Left colon (tissue), 2 donors: ENCODE data around the gene MX1. TPM values are rescaled to one million over a fixed set of nuclear protein-coding genes. Genes with fewer than 3 reads are reported as not detected.
"Not testable (repeated sequence)": the region's sequence is repeated elsewhere in the genome, so short reads cannot be mapped to it uniquely, and the experiment has no call there.

Experiments
- ATAC-seq: fragments of 200-7000 bp; cut with Tn5 transposase; one replicate; pipeline ENCODE4 v1.9.1; 2020; ENCODE audit warnings: mild to moderate bottlenecking, moderate library complexity
- DNase-seq, 2 donors: peaks; one replicate each; pipeline ENCODE4 v3.0.0-alpha.2; 2020
- intact Hi-C, 2 donors: fragments of 100-400 bp; cut with DNase I in 1 of 2; cut with micrococcal nuclease in 1 of 2; formaldehyde crosslinking; loops; one replicate each; pipeline versions ENCODE4 v1.11.2 to v1.14.0; 2022; cut with DNase I, micrococcal nuclease
- total RNA-seq, 2 donors: library from RNA; stranded (reverse); fragmentation: NEBNext Ultra II Directional; extraction: Animal tissue kit (Norgen Biotek cat#: 25700); gene quantifications; one replicate each; pipeline ENCODE4 v1.2.1, GENCODE V29; 2021
- donor health status: DM: no; HTN: no; CAD: no.
- donor health status: DM: yes; HTN: yes; CAD: no.

The MX1 gene
- total RNA-seq, 2 donors from 2014 or later = 36.4 to 91.7 TPM

DNA sequence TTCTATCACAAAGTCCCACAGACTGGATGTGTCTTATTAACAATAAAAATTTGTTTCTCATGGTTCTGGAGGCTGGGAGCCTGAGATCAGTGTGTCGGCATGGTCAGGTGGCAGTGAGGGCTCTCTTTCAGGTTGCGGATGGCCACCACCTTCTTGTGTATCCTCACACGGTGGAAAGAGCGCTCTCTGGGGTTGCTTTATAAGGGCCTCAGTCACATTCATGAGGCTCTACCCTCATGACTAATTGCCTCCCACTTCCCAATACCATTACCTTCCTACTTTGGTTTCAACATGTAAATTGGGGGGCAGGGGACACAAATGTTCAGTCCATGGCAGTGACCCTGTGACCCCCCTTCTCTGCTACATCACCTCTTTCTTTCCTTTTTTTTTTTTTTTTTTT lies 20.7 kb upstream of the MX1 start:
- DNase-seq (no peak), ATAC-seq (no peak)
- intact Hi-C loops = no loop called here

DNA sequence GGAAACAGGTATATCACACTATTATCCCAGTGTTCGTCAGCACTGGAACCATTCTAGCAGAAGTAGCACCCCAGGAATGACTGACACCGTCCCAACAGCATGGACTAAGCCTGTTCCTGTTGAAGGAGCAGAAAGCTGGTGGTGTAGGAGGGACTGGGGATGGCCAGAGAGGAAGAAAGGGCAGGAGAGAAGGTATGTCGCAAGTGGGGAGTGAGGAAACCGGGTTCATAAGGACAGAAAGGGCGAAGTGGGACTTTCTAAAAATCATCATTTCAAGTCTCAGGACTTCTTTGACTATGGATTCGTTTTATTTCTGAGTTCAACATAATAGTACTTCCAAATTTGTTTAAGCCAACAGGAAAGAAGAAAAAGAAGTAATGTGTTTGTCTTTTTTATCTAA lies 19.7 kb upstream of the MX1 start:
- ATAC-seq (no peak), DNase-seq (no peak)
- intact Hi-C loops = no loop called here

DNA sequence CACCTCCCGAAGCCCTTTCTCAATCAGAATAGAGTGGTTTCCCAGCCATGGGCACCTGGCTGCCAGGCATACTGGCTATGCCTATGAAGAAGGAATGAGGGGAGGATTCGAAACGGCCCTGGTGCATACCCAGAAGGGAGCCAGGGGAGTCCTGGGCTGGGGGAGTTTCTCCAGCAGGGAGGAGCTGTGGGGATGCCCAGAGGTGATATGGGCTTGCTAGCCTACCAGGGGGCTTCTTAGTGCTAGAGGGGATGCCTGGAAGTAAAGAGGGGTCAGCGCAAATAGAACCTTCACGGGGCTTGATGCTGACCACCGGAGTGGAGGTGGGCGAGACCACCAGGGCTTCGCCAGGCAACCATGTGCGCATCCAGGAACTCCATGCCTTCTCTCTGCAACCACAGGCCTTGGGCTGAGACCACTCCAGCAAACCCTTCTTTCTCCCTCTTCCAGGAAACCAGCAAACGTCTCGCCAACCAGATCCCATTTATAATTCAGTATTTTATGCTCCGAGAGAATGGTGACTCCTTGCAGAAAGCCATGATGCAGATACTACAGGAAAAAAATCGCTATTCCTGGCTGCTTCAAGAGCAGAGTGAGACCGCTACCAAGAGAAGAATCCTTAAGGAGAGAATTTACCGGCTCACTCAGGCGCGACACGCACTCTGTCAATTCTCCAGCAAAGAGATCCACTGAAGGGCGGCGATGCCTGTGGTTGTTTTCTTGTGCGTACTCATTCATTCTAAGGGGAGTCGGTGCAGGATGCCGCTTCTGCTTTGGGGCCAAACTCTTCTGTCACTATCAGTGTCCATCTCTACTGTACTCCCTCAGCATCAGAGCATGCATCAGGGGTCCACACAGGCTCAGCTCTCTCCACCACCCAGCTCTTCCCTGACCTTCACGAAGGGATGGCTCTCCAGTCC lies 18.2 kb upstream of the MX1 start:
- no peak for DNase-seq
- ATAC-seq = no peak
- intact Hi-C loops = no loop called here

DNA sequence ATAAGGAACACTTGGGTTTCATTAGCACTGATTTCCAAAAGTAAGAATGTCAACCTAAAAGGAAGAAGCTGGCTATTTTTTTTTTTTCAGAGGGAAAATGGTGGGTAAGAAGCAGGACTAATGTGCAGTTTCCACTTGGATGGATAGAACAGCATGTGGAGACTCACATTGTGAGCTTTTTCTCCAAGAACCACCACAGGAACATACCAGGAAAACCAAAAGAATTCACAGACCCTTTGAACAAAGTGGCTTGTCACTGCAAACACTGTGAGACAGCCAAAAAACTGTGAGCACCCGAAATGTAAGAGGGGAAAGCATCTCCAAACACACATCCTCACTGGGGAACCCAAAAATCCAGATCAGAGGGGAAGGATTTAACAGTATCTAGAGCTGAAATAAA lies 15.7 kb upstream of the MX1 start:
- ATAC-seq (no peak), DNase-seq (no peak)
- intact Hi-C loops = no loop called here

DNA sequence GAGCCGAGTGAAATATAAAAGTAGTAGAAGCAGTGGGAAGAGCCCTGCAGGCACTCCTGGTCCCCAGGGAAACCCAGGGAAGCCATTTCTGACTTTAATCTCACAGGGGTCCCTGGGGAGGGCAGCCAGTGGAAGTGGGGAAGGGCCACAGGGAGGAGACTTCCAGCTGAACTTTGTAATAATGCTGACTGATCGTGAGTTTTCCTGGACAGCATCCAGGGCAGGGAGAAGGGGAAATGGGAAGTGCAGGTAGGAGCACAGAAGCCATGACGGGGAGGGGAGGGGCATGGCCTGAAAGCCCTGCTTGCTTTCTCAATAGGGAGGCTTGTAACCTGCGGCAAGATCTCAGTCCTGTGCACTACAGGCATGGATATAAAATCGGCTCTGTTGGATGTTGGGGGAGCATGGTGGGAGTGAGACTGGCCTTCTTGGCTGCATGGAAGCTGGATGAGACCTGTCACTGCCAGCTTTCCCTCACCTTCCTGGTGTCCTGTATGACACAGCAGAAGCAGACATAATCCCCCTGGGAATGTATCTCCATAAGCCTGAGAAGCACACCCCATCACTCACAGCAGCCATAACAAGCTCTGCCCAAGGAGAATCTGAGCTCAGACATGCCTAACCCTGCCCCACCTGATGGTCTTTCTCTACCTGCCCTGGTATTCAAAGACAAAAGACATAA lies 15.1 kb upstream of the MX1 start:
- DNase-seq = peak in 1 of 2 donors; percentile 28
- intact Hi-C loops = no loop called here
- ATAC-seq = peak; percentile 63

DNA sequence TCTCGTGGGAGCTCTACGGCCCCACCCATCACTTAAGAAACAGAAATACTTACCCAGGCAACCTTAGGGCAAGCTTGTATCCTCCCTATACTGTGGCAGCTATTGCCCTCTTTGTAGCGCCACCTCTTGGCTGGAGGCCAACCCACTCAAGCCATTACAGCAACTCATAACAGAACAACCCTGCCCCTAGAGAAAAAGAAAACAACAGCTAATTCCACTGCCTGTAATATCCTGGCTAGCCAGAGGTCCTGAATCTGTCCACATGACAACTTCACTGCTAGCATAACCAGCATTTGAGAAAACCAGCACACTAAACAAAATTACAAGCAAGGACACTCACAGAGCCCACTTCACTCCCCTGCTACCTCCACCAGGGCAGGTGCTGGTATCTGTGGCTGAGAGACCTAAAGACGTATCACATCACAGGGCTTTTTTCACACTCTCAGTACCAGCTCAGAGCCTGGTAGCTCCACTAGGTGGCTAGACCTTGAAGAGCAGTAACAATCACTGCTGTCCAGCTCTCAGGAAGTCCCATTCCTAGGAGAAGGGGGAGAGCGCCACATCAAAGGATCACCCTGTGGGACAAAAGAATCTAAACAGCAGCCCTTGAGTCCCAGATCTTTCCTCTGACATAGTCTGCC lies 14.5 kb upstream of the MX1 start:
- DNase-seq (peak; percentile 74 to 85), ATAC-seq (peak; percentile 94)
- intact Hi-C loops = no loop called here

DNA sequence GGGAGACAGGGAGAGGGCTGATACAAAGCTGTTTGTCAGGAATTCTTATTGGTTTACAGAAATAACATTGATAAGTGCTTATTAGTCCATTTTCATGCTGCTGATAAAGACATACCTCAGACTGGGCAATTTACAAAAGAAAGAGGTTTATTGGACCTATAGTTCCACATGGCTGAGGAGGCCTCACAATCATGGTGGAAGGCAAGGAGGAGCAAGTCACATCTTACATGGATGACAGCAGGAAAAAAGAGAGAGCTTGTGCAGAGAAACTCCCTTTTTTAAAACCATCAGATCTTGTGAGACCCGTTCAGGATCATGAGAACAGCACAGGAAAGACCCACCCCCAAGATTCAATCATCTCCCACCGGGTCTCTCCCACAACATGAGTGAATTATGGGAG lies 8.5 kb upstream of the MX1 start:
- intact Hi-C loops, ATAC-seq, DNase-seq: not testable (repeated sequence)

DNA sequence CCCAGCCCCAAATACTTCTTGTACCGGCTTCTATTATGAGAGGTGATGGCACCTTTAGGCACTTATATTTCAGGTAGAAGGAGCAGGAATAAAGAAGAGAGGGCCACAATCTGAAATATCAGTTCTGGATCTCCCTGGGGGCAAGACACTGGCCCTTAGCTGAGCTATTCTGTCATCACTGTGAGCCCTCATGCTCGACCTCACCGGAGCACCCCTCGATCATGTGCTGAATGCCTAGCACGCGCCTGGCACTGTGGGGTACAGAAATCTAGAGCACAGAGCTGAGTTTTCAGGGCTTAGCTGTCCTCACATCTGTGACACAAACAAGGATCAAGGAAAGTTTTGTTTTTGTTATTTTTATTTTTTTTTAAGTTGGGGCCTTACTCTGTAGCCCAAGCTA lies 7.6 kb upstream of the MX1 start:
- intact Hi-C loops = no loop called here
- ATAC-seq (no peak), DNase-seq (no peak)

DNA sequence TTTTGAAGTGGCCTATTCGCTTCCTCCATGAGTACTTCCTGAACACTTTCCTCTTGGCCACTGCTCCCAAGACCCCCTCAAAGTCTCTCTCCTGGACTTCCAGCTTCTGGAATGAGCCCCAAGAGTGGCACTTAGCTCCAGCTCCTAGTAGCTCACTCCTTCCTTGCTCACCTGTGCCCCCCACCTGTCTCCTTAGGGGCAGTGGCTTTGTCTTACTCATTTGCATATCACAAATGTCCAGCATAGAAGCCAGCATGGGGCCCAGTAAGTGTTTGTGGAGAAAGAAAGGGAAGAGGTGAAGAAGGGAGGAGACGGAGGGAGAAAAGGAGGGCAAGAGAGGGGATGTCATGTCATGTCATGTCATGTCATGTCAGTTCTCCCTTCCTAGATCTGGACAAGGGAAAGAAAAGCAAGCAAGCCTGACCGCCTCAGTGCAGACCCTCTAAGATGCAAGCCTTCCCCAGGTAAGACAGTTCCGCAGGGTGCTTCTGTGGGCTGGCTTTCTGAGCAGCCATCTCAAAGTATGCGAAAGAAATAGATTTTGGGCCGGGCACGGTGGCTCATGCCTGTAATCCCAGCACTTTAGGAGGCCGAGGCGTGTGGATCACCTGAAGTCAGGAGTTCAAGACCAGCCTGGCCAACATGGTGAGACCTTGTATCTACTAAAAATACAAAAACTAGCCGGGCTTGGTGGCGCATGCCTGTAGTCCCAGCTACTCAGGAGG lies 6.9 kb upstream of the MX1 start:
- intact Hi-C loops = no loop called here
- no peak for DNase-seq
- no peak for ATAC-seq

DNA sequence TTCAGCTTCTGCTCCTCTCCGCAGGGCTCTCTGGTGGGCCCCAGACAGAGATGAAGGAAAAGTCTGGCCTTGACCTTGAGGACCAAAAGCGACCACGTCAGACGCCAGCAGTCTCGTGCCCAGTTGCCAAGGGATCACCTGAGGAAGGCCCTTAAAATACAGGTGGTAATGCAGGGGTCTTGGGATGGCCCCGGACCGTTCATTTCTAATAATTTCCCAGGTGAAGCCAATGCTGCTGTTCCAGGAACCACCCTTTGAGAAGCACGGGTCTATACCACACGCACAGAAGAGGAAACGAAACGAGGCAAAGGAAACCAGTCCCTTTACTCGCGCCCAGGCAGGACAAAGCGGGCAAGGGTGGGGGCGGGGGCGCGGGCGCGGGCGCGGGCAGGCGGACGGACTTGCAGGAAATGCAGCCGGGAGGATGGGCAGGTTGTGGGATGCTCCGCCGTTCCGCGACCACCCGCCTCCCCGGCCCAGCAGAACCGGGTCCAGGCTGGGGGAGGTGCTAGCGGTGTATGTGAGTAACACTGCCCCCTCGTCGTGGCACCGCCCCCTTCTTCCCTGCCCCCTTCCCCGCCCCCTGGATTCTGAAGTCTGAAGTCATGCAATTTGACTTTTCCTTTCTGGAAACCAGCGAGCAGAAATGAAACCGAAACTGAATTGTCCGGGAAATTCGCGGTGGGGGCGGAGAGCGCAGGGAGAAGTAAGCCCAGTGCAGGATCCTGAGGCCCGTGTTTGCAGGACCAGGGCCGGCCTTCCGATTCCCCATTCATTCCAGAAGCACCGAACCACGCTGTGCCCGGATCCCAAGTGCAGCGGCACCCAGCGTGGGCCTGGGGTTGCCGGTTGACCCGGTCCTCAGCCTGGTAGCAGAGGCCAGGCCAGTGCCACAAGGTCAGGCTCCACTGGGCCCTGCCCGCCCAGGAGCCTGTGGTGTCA lies 5.8 kb upstream of the MX1 start:
- intact Hi-C loops = no loop called here
- DNase-seq = peak; percentile 83 to 86
- ATAC-seq = peak; percentile 87

DNA sequence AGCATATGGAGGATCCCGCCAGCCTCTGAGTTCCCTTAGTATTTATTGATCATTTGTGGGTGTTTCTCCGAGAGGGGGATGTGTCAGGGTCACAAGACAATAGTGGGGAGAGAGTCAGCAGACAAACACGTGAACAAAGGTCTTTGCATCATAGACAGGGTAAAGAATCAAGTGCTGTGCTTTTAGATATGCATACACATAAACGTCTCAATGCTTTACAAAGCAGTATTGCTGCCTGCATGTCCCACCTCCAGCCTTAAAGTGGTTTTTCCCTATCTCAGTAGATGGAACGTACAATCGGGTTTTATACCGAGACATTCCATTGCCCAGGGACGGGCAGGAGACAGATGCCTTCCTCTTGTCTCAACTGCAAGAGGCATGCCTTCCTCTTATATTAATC lies 5.0 kb upstream of the MX1 start:
- ATAC-seq, intact Hi-C loops, DNase-seq: not testable (repeated sequence)

DNA sequence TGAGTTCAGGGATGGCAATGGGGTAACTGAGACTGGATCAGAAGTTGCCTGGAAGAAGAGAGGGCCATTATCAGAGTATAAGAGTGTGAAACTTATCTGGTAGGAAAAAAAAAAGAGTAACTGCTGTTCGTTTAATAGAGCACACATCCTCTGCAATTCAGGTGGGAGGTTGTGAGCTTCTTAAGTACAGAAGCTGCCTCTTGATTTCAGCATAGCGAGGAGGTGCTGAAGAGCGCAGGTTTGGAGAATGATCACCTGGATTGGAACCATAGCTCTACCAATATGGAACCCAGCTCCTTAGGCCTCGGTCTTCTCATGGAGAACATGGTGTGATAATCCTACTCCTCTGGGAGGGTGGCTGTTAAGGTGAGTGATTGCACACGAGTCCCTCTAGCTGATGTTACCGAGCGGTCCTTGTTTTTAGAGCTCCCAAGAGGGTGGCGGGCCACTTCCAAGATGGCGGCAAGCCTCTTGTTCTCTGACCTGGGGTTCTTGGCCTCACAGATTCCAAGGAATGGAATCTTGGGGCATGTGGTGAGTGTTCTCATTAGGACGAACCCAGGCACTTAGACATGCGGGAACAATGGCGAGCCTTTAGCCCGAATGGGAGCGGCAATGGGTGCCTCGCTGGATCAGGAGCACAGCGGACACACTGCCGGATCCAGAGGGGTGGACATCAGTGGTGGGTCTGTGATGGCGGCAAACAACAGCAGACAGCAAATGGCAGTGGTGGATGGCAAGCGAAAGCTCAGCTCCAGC lies 3.3 kb upstream of the MX1 start:
- no peak for DNase-seq
- ATAC-seq = no peak
- intact Hi-C loops = no loop called here

DNA sequence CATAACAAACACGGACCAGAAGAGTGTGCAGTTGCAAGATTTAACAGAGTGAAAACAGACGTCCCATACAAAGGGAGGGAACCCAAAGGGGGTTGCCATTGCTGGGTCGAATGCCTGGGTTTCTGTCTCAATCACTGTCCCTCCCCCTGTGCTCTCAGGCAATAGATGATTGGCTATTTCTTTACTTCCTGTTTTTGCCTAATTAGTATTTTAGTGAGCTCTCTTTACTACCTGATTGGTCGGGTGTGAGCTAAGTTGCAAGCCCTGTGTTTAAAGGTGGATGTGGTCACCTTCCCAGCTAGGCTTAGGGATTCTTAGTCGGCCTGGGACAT lies 2.8 kb upstream of the MX1 start:
- DNase-seq, intact Hi-C loops, ATAC-seq: not testable (repeated sequence)

DNA sequence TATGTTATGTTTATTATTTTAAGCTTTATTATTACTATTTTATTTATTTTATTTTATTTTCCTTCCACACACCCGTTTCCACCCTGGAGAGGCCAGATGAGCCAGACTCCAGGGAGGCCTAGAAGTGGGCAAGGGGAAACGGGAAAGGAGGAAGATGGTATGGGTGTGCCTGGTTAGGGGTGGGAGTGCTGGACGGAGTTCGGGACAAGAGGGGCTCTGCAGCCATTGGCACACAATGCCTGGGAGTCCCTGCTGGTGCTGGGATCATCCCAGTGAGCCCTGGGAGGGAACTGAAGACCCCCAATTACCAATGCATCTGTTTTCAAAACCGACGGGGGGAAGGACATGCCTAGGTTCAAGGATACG lies 468 bp upstream of the MX1 start:
- ATAC-seq = no peak
- intact Hi-C loops = no loop called here
- no peak for DNase-seq

DNA sequence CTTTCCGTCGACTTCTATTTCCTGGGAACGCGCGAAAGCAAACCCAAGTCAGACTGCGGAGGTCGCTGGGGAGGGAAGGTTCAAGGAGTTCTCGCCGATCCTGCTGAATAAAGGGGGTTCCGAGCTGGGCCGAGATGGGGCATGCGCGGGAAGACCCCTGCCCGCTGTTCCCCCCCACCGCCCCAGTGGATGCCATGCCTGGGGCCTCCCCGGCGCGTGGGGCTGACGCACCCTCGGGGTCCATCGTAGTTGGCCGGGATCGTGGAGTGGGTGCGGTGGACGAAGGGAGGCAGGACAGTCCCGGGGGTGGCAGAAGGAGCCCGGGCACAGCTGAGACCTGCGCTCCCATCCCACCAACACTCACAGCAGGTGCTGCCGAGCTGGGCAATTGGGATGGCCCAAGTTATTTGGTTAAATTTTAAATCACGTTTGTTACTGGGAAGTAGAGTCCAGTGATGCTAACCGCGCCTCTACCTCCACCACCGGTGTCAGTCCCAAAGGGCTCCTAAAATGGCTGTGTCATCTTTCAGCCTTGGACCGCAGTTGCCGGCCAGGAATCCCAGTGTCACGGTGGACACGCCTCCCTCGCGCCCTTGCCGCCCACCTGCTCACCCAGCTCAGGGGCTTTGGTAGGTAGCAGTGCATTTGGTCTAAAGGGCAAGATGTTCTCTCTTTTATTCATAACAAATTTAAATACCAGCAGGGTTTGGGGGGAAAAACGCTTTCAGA lies 801 bp downstream of the MX1 start:
- ATAC-seq (peak; percentile 42), DNase-seq (peak in 1 of 2 donors; percentile 41)
- intact Hi-C loops = no loop called here

DNA sequence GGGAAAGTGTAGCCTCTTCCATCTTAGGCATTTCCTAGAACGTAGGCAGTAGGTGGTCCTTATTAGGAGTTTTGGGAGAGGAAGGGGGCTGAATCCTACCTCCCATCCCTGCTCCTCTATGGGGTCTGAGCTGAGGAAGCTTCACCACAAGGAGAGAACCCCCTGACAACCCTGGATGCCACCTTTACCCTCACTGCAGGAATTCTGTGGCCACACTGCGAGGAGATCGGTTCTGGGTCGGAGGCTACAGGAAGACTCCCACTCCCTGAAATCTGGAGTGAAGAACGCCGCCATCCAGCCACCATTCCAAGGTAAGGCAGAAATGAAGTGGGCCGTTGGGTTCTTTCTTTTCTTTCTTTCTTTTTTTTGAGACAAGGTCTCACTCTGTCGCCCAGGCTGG lies 1.5 kb downstream of the MX1 start:
- no peak for ATAC-seq
- no peak for DNase-seq
- intact Hi-C loops = no loop called here

DNA sequence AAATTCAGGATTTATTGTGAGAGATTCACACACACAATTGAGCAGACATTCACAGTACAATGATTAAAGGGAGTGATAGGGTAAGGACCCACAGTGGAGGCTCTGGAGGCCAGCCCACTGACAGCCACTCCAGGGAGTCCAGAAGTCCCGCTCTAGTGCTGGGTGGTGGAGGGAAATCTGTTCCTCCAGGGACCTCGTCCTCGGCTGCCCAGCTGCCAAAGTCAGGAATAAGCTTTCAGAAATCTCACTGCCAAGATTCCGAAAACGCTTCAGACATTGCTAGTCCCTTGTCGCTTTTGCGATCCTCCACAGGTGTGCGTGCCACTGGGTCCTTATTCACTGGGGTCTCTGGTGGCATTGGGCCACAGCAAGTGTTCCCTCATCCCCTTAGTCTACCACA lies 2.3 kb downstream of the MX1 start:
- DNase-seq (no peak), ATAC-seq (no peak)
- intact Hi-C loops = no loop called here
